Type B pancreatic cell (in vitro differentiated cells): ENCODE results near the gene CFAP126. TPM values are rescaled to one million over a fixed set of nuclear protein-coding genes. Genes with fewer than 3 reads are reported as not detected.

ENCODE experiments used
- DNase-seq: peaks from one replicate; pipeline ENCODE4 v3.0.0; 2021; ENCODE audit warnings: mixed read lengths; ENCODE audit not compliant: unreplicated experiment; ENCODE audit errors: extremely low spot score
- H3K27ac Mint-ChIP-seq: 2 replicates; pipeline ENCODE4 v1.8.0; 2021; ENCODE audit warnings: mild to moderate bottlenecking, mixed read lengths
- H3K27me3 Mint-ChIP-seq: 2 replicates; pipeline ENCODE4 v1.8.0; 2021; ENCODE audit warnings: mixed read lengths
- H3K36me3 Mint-ChIP-seq: 2 replicates; pipeline ENCODE4 v1.8.0; 2021; ENCODE audit warnings: mixed read lengths
- H3K4me1 Mint-ChIP-seq: one replicate; pipeline ENCODE4 v1.8.0; 2021; ENCODE audit warnings: mixed read lengths; ENCODE audit not compliant: unreplicated experiment
- H3K4me3 Mint-ChIP-seq: 2 replicates; pipeline ENCODE4 v1.8.0; 2021; ENCODE audit warnings: mild to moderate bottlenecking, mixed read lengths
- H3K9me3 Mint-ChIP-seq: 2 replicates; pipeline ENCODE4 v1.8.0; 2021; ENCODE audit warnings: mixed read lengths
- CTCF ChIP-seq: fragments of 200-600 bp; sonication (generic); conservative IDR thresholded peaks from 2 replicates; pipeline ENCODE4 v1.5.0; 2021; ENCODE audit warnings: antibody characterized with exemption, mild to moderate bottlenecking
- total RNA-seq: library from RNA; stranded (reverse); gene quantifications from 2 replicates; pipeline ENCODE4 v1.2.1, GENCODE V29; 2021; ENCODE audit warnings: low replicate concordance

Gene CFAP126
- total RNA-seq, 1 donor from 2014 or later, result 13.5 TPM

GRCh38 chr1:161382214-161383019, 14.7 kb upstream of the CFAP126 start:
- H3K27me3 Mint-ChIP-seq, result no peaks in the 10 kb centered on the region
- peak overlapping the region; percentile 3 for H3K27ac Mint-ChIP-seq
- no peak overlapping the region for H3K4me3 Mint-ChIP-seq
- H3K4me1 Mint-ChIP-seq, result no peaks in the 10 kb centered on the region
- H3K36me3 Mint-ChIP-seq, result no peaks in the 10 kb centered on the region
- no peaks in the 10 kb centered on the region for H3K9me3 Mint-ChIP-seq
- TF ChIP-seq CTCF, result peak; percentile 86
- no peak for DNase-seq

- Mint-ChIP-seq H3K27me3 (no peaks in the 10 kb centered on the region), H3K36me3 (no peaks in the 10 kb centered on the region), H3K4me1 (no peaks in the 10 kb centered on the region), H3K27ac (no peak overlapping the region), H3K9me3 (no peaks in the 10 kb centered on the region), H3K4me3 (no peak overlapping the region)
- DNase-seq, result no peak
- TF ChIP-seq CTCF, result no peak
Measured at GRCh38 chr1:161381707-161382106, 14.0 kb upstream of the CFAP126 start.

GRCh38 chr1:161379071-161379470, 11.4 kb upstream of the CFAP126 start:
- Mint-ChIP-seq H3K36me3 (no peaks in the 10 kb centered on the region), H3K4me3 (peak overlapping the region; percentile 69), H3K27me3 (no peaks in the 10 kb centered on the region), H3K9me3 (no peaks in the 10 kb centered on the region), H3K4me1 (no peaks in the 10 kb centered on the region), H3K27ac (no peak overlapping the region)
- TF ChIP-seq CTCF, result no peak
- no peak for DNase-seq

- Mint-ChIP-seq H3K27me3 (no peaks in the 10 kb centered on the region), H3K4me3 (no peak overlapping the region), H3K9me3 (no peaks in the 10 kb centered on the region), H3K4me1 (no peaks in the 10 kb centered on the region), H3K27ac (no peak overlapping the region), H3K36me3 (no peaks in the 10 kb centered on the region)
- DNase-seq, result no peak
- no peak for TF ChIP-seq CTCF
Measured at GRCh38 chr1:161378014-161378413, 10.3 kb upstream of the CFAP126 start.

GRCh38 chr1:161374373-161374772, 6.7 kb upstream of the CFAP126 start:
- DNase-seq, result no peak
- Mint-ChIP-seq H3K4me3 (no peak overlapping the region), H3K27ac (peak overlapping the region; percentile 36), H3K27me3 (no peaks in the 10 kb centered on the region), H3K4me1 (no peaks in the 10 kb centered on the region), H3K36me3 (no peaks in the 10 kb centered on the region), H3K9me3 (no peaks in the 10 kb centered on the region)
- TF ChIP-seq CTCF, result peak; percentile 51
